HepG2 (cell line): ENCODE results near the gene NFKB2. TPM values are rescaled to one million over a fixed set of nuclear protein-coding genes. Genes with fewer than 3 reads are reported as not detected.

ENCODE experiments used
- ARHGAP35 ChIP-seq: sonication (generic); formaldehyde crosslinking; IDR thresholded peaks from 2 replicates; pipeline ENCODE4 v1.9.0; 2022; ENCODE audit warnings: mild to moderate bottlenecking, inconsistent platforms, moderate library complexity, missing genetic modification reagents, borderline replicate concordance
- CENPT ChIP-seq: sonication (generic); formaldehyde crosslinking; IDR thresholded peaks from 2 replicates; pipeline ENCODE4 v1.8.0; 2022; ENCODE audit warnings: low read depth, mild to moderate bottlenecking, moderate library complexity, missing genetic modification reagents
- DMTF1 ChIP-seq: sonication (generic); formaldehyde crosslinking; IDR thresholded peaks from 2 replicates; pipeline ENCODE4 v1.4.0; 2020; ENCODE audit warnings: mild to moderate bottlenecking, missing genetic modification reagents
- HES4 ChIP-seq: sonication (generic); formaldehyde crosslinking; IDR thresholded peaks from 2 replicates; pipeline ENCODE4 v1.9.0; 2021; ENCODE audit warnings: mild to moderate bottlenecking, missing genetic modification reagents, borderline replicate concordance
- HOXA3 ChIP-seq: sonication (generic); formaldehyde crosslinking; IDR thresholded peaks from 2 replicates; pipeline ENCODE4 v1.5.0; 2020; ENCODE audit warnings: missing genetic modification reagents
- NONO ChIP-seq, 2 experiments: fragments of 450-650 bp in 1 of 2; sonication (generic) in 1 of 2; formaldehyde crosslinking in 1 of 2; IDR thresholded peaks in 1 of 2; conservative IDR thresholded peaks in 1 of 2; 2 replicates each; pipeline versions ENCODE4 v1.6.1 to v1.8.0; 2017 to 2022; ENCODE audit warnings: mild to moderate bottlenecking in 1 of 2, missing genetic modification reagents in 1 of 2, moderate library complexity in 1 of 2
- NR2F1 ChIP-seq, 2 experiments: fragments of 450-650 bp in 1 of 2; formaldehyde crosslinking in 1 of 2; IDR thresholded peaks; 2 replicates each; pipeline versions ENCODE4 v1.5.0 to v1.6.1; 2016 to 2020; ENCODE audit warnings: mild to moderate bottlenecking in 1 of 2, missing compliant biosample characterization in 1 of 2, missing genetic modification reagents in 1 of 2, moderate library complexity in 1 of 2
- PATZ1 ChIP-seq: sonication (generic); formaldehyde crosslinking; IDR thresholded peaks from 2 replicates; pipeline ENCODE4 v1.4.0; 2020; ENCODE audit warnings: missing genetic modification reagents
- RFXAP ChIP-seq: sonication (generic); formaldehyde crosslinking; IDR thresholded peaks from 2 replicates; pipeline ENCODE4 v1.4.0; 2020; ENCODE audit warnings: missing genetic modification reagents, borderline replicate concordance
- RNF2 ChIP-seq: fragments of 450-650 bp; conservative IDR thresholded peaks from 2 replicates; pipeline ENCODE4 v1.6.1; 2016; ENCODE audit warnings: low read depth
- RXRA ChIP-seq: sonication (generic); formaldehyde crosslinking; IDR thresholded peaks from 2 replicates; pipeline ENCODE4 v1.5.1; 2020; ENCODE audit warnings: missing genetic modification reagents
- SNAPC4 ChIP-seq: sonication (generic); formaldehyde crosslinking; IDR thresholded peaks from 2 replicates; pipeline ENCODE4 v1.4.0; 2020; ENCODE audit warnings: mild to moderate bottlenecking, missing genetic modification reagents
- SP4 ChIP-seq: sonication (generic); formaldehyde crosslinking; IDR thresholded peaks from 2 replicates; pipeline ENCODE4 v1.8.1; 2023; ENCODE audit warnings: mild to moderate bottlenecking, missing genetic modification reagents
- TCF7L2 ChIP-seq: IDR thresholded peaks from 2 replicates; pipeline ENCODE4 v1.6.1; 2011; ENCODE audit warnings: mild to moderate bottlenecking, low read depth, low read length, moderate library complexity
- ZNF577 ChIP-seq: sonication (generic); formaldehyde crosslinking; IDR thresholded peaks from 2 replicates; pipeline ENCODE4 v1.4.0; 2020; ENCODE audit warnings: mild to moderate bottlenecking, low read depth, missing genetic modification reagents, borderline replicate concordance
- ZNF589 ChIP-seq: sonication (generic); formaldehyde crosslinking; conservative IDR thresholded peaks from 2 replicates; pipeline ENCODE4 v1.8.0; 2022; ENCODE audit warnings: mild to moderate bottlenecking, moderate library complexity, missing genetic modification reagents
- ZNF616 ChIP-seq: sonication (generic); formaldehyde crosslinking; IDR thresholded peaks from 2 replicates; pipeline ENCODE4 v1.5.0; 2020; ENCODE audit warnings: low read depth, mild to moderate bottlenecking, missing genetic modification reagents
- ZNF678 ChIP-seq: sonication (generic); formaldehyde crosslinking; IDR thresholded peaks from 2 replicates; pipeline ENCODE4 v1.4.0; 2020; ENCODE audit warnings: mild to moderate bottlenecking, missing genetic modification reagents
- ZSCAN9 ChIP-seq: IDR thresholded peaks from 2 replicates; pipeline ENCODE4 v1.6.1; 2016; ENCODE audit warnings: borderline replicate concordance
- polyA plus RNA-seq, 8 experiments: library from polyadenylated mRNA; depleted of rRNA in 3 of 8; stranded (reverse) in 7 of 8; unstranded in 1 of 8; fragments of >200 nt; fragmentation: Illumina TruSeq in 4 of 8; extraction: Trizol in 4 of 8; gene quantifications; 2 replicates each; pipeline versions ENCODE4 v1.2.1 to v1.2.3, GENCODE V29; 2011 to 2016; ENCODE audit warnings: low read depth in 4 of 8, missing spikeins in 1 of 8, mixed read lengths in 1 of 8; ENCODE audit not compliant: insufficient read depth in 1 of 8
- total RNA-seq, 5 experiments: library from RNA; depleted of rRNA; stranded (reverse); fragments of >200 nt; fragmentation: Illumina TruSeq; extraction: Trizol; gene quantifications; 2 replicates each; pipeline ENCODE4 v1.2.3, GENCODE V29; 2016; ENCODE audit warnings: low read depth in 1 of 5

The NFKB2 gene
- total and polyA plus RNA-seq, 2 of the 13 experiments (the other 11 are each of a cell fraction or from before 2014, with no cell fraction given): 7.7 to 12.5 TPM

GRCh38 chr10:102450374-102451104 is 55.0 kb downstream of the NFKB2 start (continued):
- no peak; the same call in none of the 2 replicates for TF ChIP-seq PATZ1
- TF ChIP-seq ARHGAP35 (CRISPR knock-in tag): no peak
- no peak for TF ChIP-seq RXRA (CRISPR knock-in tag)
- TF ChIP-seq DMTF1 (CRISPR knock-in tag): no peak
- TF ChIP-seq HOXA3 (CRISPR knock-in tag): peak; percentile 88
- TF ChIP-seq CENPT: 0 out of 2 replicates have a peak, but pooled peaks have one; percentile 52
- TF ChIP-seq TCF7L2: no peak
- no peak for TF ChIP-seq ZNF577 (CRISPR knock-in tag)
- peak; percentile 66; the same call in 1 of the 2 replicates for TF ChIP-seq ZNF616 (CRISPR knock-in tag)
- no peak for TF ChIP-seq ZNF678 (CRISPR knock-in tag)
- TF ChIP-seq ZNF589 (CRISPR knock-in tag): peak; percentile 80; the same call in 1 of the 2 replicates
- no peak for TF ChIP-seq ZSCAN9 (CRISPR knock-in tag)
- peak; percentile 78; the same call in 1 of the 2 replicates for TF ChIP-seq HES4 (CRISPR knock-in tag)
- TF ChIP-seq RFXAP: no peak; the same call in 1 of the 2 replicates
- TF ChIP-seq RNF2: peak; percentile 85; the same call in 1 of the 2 replicates
- no peak for TF ChIP-seq SNAPC4 (CRISPR knock-in tag)
- TF ChIP-seq NR2F1 (CRISPR knock-in tag; IDR thresholded peaks at IDR 0.05): no peak
- TF ChIP-seq NONO (IDR thresholded peaks at IDR 0.05): no peak
- TF ChIP-seq NONO (CRISPR knock-in tag; conservative IDR thresholded peaks at IDR 0.05): peak; percentile 65; the same call in 1 of the 2 replicates
- peak; percentile 86 for TF ChIP-seq SP4
